Neural cell (in vitro differentiated cells): ENCODE results near the gene RAB1A. TPM values are rescaled to one million over a fixed set of nuclear protein-coding genes. Genes with fewer than 3 reads are reported as not detected.

Source experiments
- H2AFZ ChIP-seq: fragments of 200-600, 300-800 bp; sonication (generic), shearing (Covaris generic); 2 replicates; pipeline ENCODE4 v1.6.0; 2014; ENCODE audit warnings: low read depth, mild to moderate bottlenecking, antibody characterized with exemption, low read length, moderate library complexity
- H3F3A ChIP-seq: fragments of 200-600 bp; shearing (Covaris generic); 2 replicates; pipeline ENCODE4 v1.6.1; 2016; ENCODE audit warnings: mild to moderate bottlenecking, moderate library complexity, mixed read lengths, antibody characterized with exemption, low read length; ENCODE audit not compliant: insufficient read depth, poor library complexity, severe bottlenecking
- H3K27ac ChIP-seq: fragments of 200-600, 300-800 bp; sonication (generic), shearing (Covaris generic); 2 replicates; pipeline ENCODE4 v1.5.1; 2014; ENCODE audit warnings: mild to moderate bottlenecking, low read length, moderate library complexity
- H3K27me3 ChIP-seq: fragments of 300-800, 200-600 bp; sonication (generic), shearing (Covaris generic); 2 replicates; pipeline ENCODE4 v1.6.0; 2014; ENCODE audit warnings: mild to moderate bottlenecking, low read depth, low read length, moderate library complexity; ENCODE audit not compliant: insufficient read depth
- H3K36me3 ChIP-seq: fragments of 300-800, 200-600 bp; sonication (generic), shearing (Covaris generic); 2 replicates; pipeline ENCODE4 v1.5.1; 2014; ENCODE audit warnings: mild to moderate bottlenecking, antibody characterized with exemption, low read length, moderate library complexity; ENCODE audit not compliant: insufficient read depth
- H3K4me2 ChIP-seq: fragments of 300-800, 200-600 bp; sonication (generic), shearing (Covaris generic); 2 replicates; pipeline ENCODE4 v1.6.0; 2014; ENCODE audit warnings: mild to moderate bottlenecking, low read length
- H3K4me3 ChIP-seq: fragments of 300-800, 200-600 bp; sonication (generic), shearing (Covaris generic); 2 replicates; pipeline ENCODE4 v1.5.1; 2014; ENCODE audit warnings: mild to moderate bottlenecking, low read length, moderate library complexity
- H3K79me2 ChIP-seq: fragments of 200-600 bp; shearing (Covaris generic); replicated peaks from 2 replicates; pipeline ENCODE4 v1.6.0; 2014; ENCODE audit warnings: mild to moderate bottlenecking, low read length, moderate library complexity; ENCODE audit not compliant: insufficient read depth
- H3K9ac ChIP-seq: fragments of 300-800, 200-600 bp; sonication (generic), shearing (Covaris generic); 2 replicates; pipeline ENCODE4 v1.6.1; 2016; ENCODE audit warnings: mild to moderate bottlenecking, low read length, mixed read lengths
- H3K9me2 ChIP-seq: fragments of 200-600 bp; shearing (Covaris generic); 2 replicates; pipeline ENCODE4 v1.6.1; 2016; ENCODE audit warnings: mild to moderate bottlenecking, low read length, mixed read lengths; ENCODE audit not compliant: insufficient read depth
- H3K9me3 ChIP-seq: fragments of 200-600, 300-800 bp; sonication (generic), shearing (Covaris generic); 2 replicates; pipeline ENCODE4 v1.6.1; 2016; ENCODE audit warnings: mild to moderate bottlenecking, mixed run types, low read length, moderate library complexity, mixed read lengths
- H4K20me1 ChIP-seq: fragments of 200-600 bp; shearing (Covaris generic); 2 replicates; pipeline ENCODE4 v1.6.1; 2016; ENCODE audit warnings: mild to moderate bottlenecking, mixed run types; ENCODE audit not compliant: insufficient read depth
- CTCF ChIP-seq: fragments of 450-650 bp; IDR thresholded peaks from 2 replicates; pipeline ENCODE4 v1.5.1; 2014; ENCODE audit warnings: antibody characterized with exemption, mild to moderate bottlenecking, moderate library complexity; ENCODE audit not compliant: poor library complexity, severe bottlenecking
- EP300 ChIP-seq: fragments of 450-650 bp; conservative IDR thresholded peaks from 2 replicates; pipeline ENCODE4 v1.6.1; 2014; ENCODE audit warnings: antibody characterized with exemption, mild to moderate bottlenecking, moderate library complexity; ENCODE audit not compliant: poor library complexity, severe bottlenecking
- EZH2 ChIP-seq: fragments of 200-600, 300-800 bp; shearing (Covaris generic), sonication (generic); IDR thresholded peaks from 2 replicates; pipeline ENCODE4 v1.6.1; 2014; ENCODE audit warnings: antibody characterized with exemption, low read length, borderline replicate concordance, mild to moderate bottlenecking; ENCODE audit not compliant: insufficient read depth, poor library complexity, severe bottlenecking
- MXI1 ChIP-seq: fragments of 450-650 bp; conservative IDR thresholded peaks from 2 replicates; pipeline ENCODE4 v1.6.1; 2014; ENCODE audit warnings: antibody characterized with exemption, mild to moderate bottlenecking; ENCODE audit not compliant: poor library complexity, severe bottlenecking
- POLR2AphosphoS5 ChIP-seq: IDR thresholded peaks from 2 replicates; pipeline ENCODE4 v1.6.1; 2012
- RAD21 ChIP-seq: fragments of 450-650 bp; conservative IDR thresholded peaks from 2 replicates; pipeline ENCODE4 v1.6.1; 2014; ENCODE audit warnings: antibody characterized with exemption, mild to moderate bottlenecking, moderate library complexity
- SMC3 ChIP-seq: fragments of 450-650 bp; conservative IDR thresholded peaks from 2 replicates; pipeline ENCODE4 v1.6.1; 2014; ENCODE audit warnings: antibody characterized with exemption, mild to moderate bottlenecking, moderate library complexity; ENCODE audit not compliant: poor library complexity
- TAF1 ChIP-seq: IDR thresholded peaks from 2 replicates; pipeline ENCODE4 v1.6.1; 2012; ENCODE audit warnings: low read depth
- polyA plus RNA-seq: library from polyadenylated mRNA; depleted of rRNA; stranded (reverse); fragments of >200 nt; gene quantifications from 2 replicates; pipeline ENCODE4 v1.2.3, GENCODE V29; 2014
- TF ChIP-seq, protein P1 (sequence below): IDR thresholded peaks from 2 replicates; pipeline ENCODE4 v1.6.1; 2012; ENCODE audit warnings: borderline replicate concordance

Gene RAB1A
- polyA plus RNA-seq, 1 donor from 2014 or later, result 240 TPM

DNA sequence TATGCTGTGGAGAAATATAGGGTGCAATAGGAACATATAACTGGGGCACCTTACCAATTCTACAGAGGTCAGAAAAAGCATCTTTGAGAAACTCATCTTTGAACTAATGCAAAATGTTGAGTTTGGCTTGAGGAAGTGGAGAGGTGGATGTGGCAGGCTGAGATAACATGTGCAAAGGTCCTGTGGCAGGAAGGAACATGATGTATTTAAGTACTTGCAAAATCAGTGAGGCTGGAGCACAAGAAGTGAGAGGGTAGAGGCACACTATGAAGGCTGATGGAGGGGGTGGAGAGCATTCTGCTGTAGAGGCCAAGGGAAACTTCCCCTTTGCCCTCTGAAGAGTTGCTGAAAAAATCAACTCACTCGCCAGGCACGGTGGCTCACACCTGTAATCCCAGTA lies 14.7 kb upstream of the RAB1A start:
- H3K36me3 ChIP-seq, result no peaks in the 10 kb centered on the region
- no peaks in the 10 kb centered on the region for H3K9me2 ChIP-seq
- TF ChIP-seq SMC3, result no peak
- no peak for TF ChIP-seq EP300
- no peak for TF ChIP-seq TAF1
- no peak for TF ChIP-seq CTCF
- no peak for TF ChIP-seq RAD21
- no peak for TF ChIP-seq EZH2
- TF ChIP-seq MXI1, result no peak
- TF ChIP-seq, protein P1, sequence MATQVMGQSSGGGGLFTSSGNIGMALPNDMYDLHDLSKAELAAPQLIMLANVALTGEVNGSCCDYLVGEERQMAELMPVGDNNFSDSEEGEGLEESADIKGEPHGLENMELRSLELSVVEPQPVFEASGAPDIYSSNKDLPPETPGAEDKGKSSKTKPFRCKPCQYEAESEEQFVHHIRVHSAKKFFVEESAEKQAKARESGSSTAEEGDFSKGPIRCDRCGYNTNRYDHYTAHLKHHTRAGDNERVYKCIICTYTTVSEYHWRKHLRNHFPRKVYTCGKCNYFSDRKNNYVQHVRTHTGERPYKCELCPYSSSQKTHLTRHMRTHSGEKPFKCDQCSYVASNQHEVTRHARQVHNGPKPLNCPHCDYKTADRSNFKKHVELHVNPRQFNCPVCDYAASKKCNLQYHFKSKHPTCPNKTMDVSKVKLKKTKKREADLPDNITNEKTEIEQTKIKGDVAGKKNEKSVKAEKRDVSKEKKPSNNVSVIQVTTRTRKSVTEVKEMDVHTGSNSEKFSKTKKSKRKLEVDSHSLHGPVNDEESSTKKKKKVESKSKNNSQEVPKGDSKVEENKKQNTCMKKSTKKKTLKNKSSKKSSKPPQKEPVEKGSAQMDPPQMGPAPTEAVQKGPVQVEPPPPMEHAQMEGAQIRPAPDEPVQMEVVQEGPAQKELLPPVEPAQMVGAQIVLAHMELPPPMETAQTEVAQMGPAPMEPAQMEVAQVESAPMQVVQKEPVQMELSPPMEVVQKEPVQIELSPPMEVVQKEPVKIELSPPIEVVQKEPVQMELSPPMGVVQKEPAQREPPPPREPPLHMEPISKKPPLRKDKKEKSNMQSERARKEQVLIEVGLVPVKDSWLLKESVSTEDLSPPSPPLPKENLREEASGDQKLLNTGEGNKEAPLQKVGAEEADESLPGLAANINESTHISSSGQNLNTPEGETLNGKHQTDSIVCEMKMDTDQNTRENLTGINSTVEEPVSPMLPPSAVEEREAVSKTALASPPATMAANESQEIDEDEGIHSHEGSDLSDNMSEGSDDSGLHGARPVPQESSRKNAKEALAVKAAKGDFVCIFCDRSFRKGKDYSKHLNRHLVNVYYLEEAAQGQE, result no peak
- no peak for TF ChIP-seq POLR2AphosphoS5
- H3K27me3 ChIP-seq, result no peaks in the 10 kb centered on the region
- no peak overlapping the region for H3K4me2 ChIP-seq
- no peak overlapping the region for H3K9ac ChIP-seq
- H2AFZ ChIP-seq, result no peak overlapping the region
- no peak overlapping the region for H3K27ac ChIP-seq
- H3K9me3 ChIP-seq, result no peaks in the 10 kb centered on the region
- no peak overlapping the region for H3K4me3 ChIP-seq
- H4K20me1 ChIP-seq, result no peaks in the 10 kb centered on the region
- H3F3A ChIP-seq, result no peaks in the 10 kb centered on the region
- H3K79me2 ChIP-seq, result no peaks in the 10 kb centered on the region

DNA sequence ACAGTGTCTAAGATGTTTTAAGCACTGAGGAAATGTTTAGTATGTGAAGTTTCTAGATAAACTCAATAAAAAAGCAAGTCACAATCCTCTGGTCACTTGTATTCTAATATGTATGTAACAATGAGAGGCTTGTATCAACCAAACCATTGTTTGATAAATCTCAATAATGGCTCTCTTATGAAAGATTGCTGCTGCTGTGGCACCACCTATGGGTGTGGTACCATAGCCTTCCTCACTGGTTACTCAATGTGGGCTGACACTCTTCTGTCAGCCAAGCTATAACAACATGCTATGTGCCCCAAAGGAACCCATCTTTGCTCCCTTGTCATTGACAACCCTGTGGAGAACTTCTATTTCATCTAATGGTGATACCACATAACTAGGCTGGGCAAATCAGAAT lies 12.6 kb upstream of the RAB1A start:
- H3F3A ChIP-seq, result no peaks in the 10 kb centered on the region
- H2AFZ ChIP-seq, result no peak overlapping the region
- no peaks in the 10 kb centered on the region for H4K20me1 ChIP-seq
- no peak overlapping the region for H3K27ac ChIP-seq
- no peak overlapping the region for H3K4me3 ChIP-seq
- no peaks in the 10 kb centered on the region for H3K36me3 ChIP-seq
- H3K9ac ChIP-seq, result no peak overlapping the region
- H3K4me2 ChIP-seq, result no peak overlapping the region
- no peaks in the 10 kb centered on the region for H3K79me2 ChIP-seq
- H3K9me3 ChIP-seq, result no peaks in the 10 kb centered on the region
- TF ChIP-seq MXI1 (no peak), TAF1 (no peak), CTCF (no peak), RAD21 (no peak), SMC3 (no peak), EZH2 (no peak), EP300 (no peak)
- no peaks in the 10 kb centered on the region for H3K9me2 ChIP-seq
- H3K27me3 ChIP-seq, result no peaks in the 10 kb centered on the region
